ENCODE measurements around the gene CSTB.

- TF ChIP-seq EZH2 (IDR thresholded peaks at IDR 0.05; ENCODE audit: borderline replicate concordance, insufficient read depth, low read depth, low read length, poor library complexity, severe bottlenecking), result no peak
- TF ChIP-seq, protein P1, sequence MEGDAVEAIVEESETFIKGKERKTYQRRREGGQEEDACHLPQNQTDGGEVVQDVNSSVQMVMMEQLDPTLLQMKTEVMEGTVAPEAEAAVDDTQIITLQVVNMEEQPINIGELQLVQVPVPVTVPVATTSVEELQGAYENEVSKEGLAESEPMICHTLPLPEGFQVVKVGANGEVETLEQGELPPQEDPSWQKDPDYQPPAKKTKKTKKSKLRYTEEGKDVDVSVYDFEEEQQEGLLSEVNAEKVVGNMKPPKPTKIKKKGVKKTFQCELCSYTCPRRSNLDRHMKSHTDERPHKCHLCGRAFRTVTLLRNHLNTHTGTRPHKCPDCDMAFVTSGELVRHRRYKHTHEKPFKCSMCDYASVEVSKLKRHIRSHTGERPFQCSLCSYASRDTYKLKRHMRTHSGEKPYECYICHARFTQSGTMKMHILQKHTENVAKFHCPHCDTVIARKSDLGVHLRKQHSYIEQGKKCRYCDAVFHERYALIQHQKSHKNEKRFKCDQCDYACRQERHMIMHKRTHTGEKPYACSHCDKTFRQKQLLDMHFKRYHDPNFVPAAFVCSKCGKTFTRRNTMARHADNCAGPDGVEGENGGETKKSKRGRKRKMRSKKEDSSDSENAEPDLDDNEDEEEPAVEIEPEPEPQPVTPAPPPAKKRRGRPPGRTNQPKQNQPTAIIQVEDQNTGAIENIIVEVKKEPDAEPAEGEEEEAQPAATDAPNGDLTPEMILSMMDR (IDR thresholded peaks at IDR 0.05), result no peak
Measured at GRCh38 chr21:43786300-43786806, 10.2 kb upstream of the CSTB start.

Data from B cell (primary cell).